HepG2 (cell line): ENCODE results near the gene DCPS. TPM values are rescaled to one million over a fixed set of nuclear protein-coding genes. Genes with fewer than 3 reads are reported as not detected.

ENCODE experiments used
- ATAC-seq: fragments of 200-7000 bp; cut with Tn5 transposase; 3 replicates; pipeline ENCODE4 v1.9.1; 2020; ENCODE audit warnings: mild to moderate bottlenecking, moderate library complexity
- BruUV-seq: library from RNA; stranded (reverse); fragments of 400-500 nt; replicated peaks from 2 replicates; lab custom pipeline; 2021; lab: Mats Ljungman, UMichigan
- CTCF ChIA-PET: fragments of 300-600 bp; formaldehyde crosslinking; extraction: SDS; loops from one replicate; lab custom pipeline; 2021; ENCODE audit warnings: low total read pairs, inconsistent platforms, low intra/inter-chr PET ratio; lab: Yijun Ruan, JAX
- POLR2A ChIA-PET: fragments of 350-600 bp; sonication (Branson Sonifier 250); formaldehyde crosslinking; loops from one replicate; lab custom pipeline; 2020; ENCODE audit warnings: antibody characterized with exemption, inconsistent platforms; lab: Yijun Ruan, JAX
- DNase-seq: peaks from one replicate; pipeline ENCODE4 v3.0.0-alpha.2; 2015; ENCODE audit warnings: low spot score
- FAIRE-seq: peaks from 3 replicates; lab custom pipeline; 2011; peaks lifted over from hg19 to GRCh38; lab: Jason Lieb, UNC
- H2AFZ ChIP-seq: one replicate; pipeline ENCODE4 v1.6.1; 2011; ENCODE audit warnings: low read length, inconsistent platforms
- H3K27ac ChIP-seq: fragments of 300-600 bp; 3 replicates; pipeline ENCODE4 v1.8.0; 2011; ENCODE audit warnings: mixed run types, mild to moderate bottlenecking, mixed read lengths, low read length, inconsistent platforms; ENCODE audit not compliant: insufficient read depth; ENCODE audit errors: extremely low read length
- H3K27me3 ChIP-seq, 2 experiments: fragments of 200-600 bp in 1 of 2; 2 replicates in 1 of 2; 3 replicates in 1 of 2; pipeline versions ENCODE4 v1.6.0 to v1.8.0; 2011; ENCODE audit warnings: low read length in 2 of 2, mild to moderate bottlenecking in 2 of 2, moderate library complexity in 2 of 2, inconsistent platforms in 1 of 2; ENCODE audit not compliant: insufficient read depth in 2 of 2, control insufficient read depth in 1 of 2
- H3K36me3 ChIP-seq, 2 experiments: fragments of 200-600 bp in 1 of 2; replicated peaks in 1 of 2; 2 replicates in 1 of 2; 3 replicates in 1 of 2; pipeline versions ENCODE4 v1.5.1 to v1.8.0; 2011; ENCODE audit warnings: low read length in 2 of 2, inconsistent platforms in 1 of 2; ENCODE audit not compliant: insufficient read depth in 2 of 2, control insufficient read depth in 1 of 2
- H3K4me1 ChIP-seq: 2 replicates; pipeline ENCODE4 v1.5.1; 2012; ENCODE audit warnings: low read length, inconsistent platforms; ENCODE audit not compliant: insufficient read depth
- H3K4me2 ChIP-seq: 2 replicates; pipeline ENCODE4 v1.6.0; 2011; ENCODE audit warnings: low read depth, low read length, inconsistent platforms
- H3K4me3 ChIP-seq, 3 experiments: fragments of 200-600 bp in 1 of 3; sonication (generic), shearing (Covaris generic) in 1 of 3; replicated peaks in 1 of 3; 2 replicates each; pipeline ENCODE4 v1.5.1; 2011 to 2016; ENCODE audit warnings: low read length in 3 of 3, inconsistent platforms in 2 of 3, low read depth in 2 of 3, mild to moderate bottlenecking in 2 of 3, control low read depth in 1 of 3, mixed read lengths in 1 of 3; ENCODE audit not compliant: insufficient read depth in 1 of 3
- H3K79me2 ChIP-seq: one replicate; pipeline ENCODE4 v1.6.1; 2011; ENCODE audit warnings: low read length, inconsistent platforms; ENCODE audit not compliant: insufficient read depth
- H3K9ac ChIP-seq: 2 replicates; pipeline ENCODE4 v1.6.0; 2011; ENCODE audit warnings: mild to moderate bottlenecking, low read depth, low read length, inconsistent platforms; ENCODE audit not compliant: insufficient read depth
- H3K9me3 ChIP-seq: 2 replicates; pipeline ENCODE4 v1.5.1; 2012; ENCODE audit warnings: mild to moderate bottlenecking, low read length
- H4K20me1 ChIP-seq: 2 replicates; pipeline ENCODE4 v1.6.0; 2011; ENCODE audit warnings: inconsistent platforms, mild to moderate bottlenecking, low read length, moderate library complexity; ENCODE audit not compliant: insufficient read depth
- HCFC1 ChIP-seq: fragments of 150-350 bp; IDR thresholded peaks from 2 replicates; pipeline ENCODE4 v1.6.1; 2014; ENCODE audit warnings: low read depth, low read length
- HMG20B ChIP-seq: conservative IDR thresholded peaks from 2 replicates; pipeline ENCODE4 v1.6.1; 2016; ENCODE audit warnings: missing genetic modification reagents, missing compliant biosample characterization
- MAFF ChIP-seq: IDR thresholded peaks from 2 replicates; pipeline ENCODE4 v1.6.1; 2011; ENCODE audit warnings: low read depth, low read length, improper control_type of control experiment
- MED8 ChIP-seq: sonication (generic); formaldehyde crosslinking; IDR thresholded peaks from 2 replicates; pipeline ENCODE4 v1.8.1; 2023; ENCODE audit warnings: mild to moderate bottlenecking, missing genetic modification reagents; ENCODE audit not compliant: insufficient replicate concordance
- NFYB ChIP-seq: sonication (generic); formaldehyde crosslinking; IDR thresholded peaks from 2 replicates; pipeline ENCODE4 v1.4.0; 2020; ENCODE audit warnings: missing genetic modification reagents
- NR2F6 ChIP-seq, 2 experiments: IDR thresholded peaks; 2 replicates each; pipeline ENCODE4 v1.6.1; 2016; ENCODE audit warnings: antibody characterized with exemption in 1 of 2, mild to moderate bottlenecking in 1 of 2
- PRDM15 ChIP-seq: sonication (generic); formaldehyde crosslinking; IDR thresholded peaks from 2 replicates; pipeline ENCODE4 v1.4.0; 2020; ENCODE audit warnings: missing genetic modification reagents
- PREB ChIP-seq: sonication (generic); formaldehyde crosslinking; IDR thresholded peaks from 2 replicates; pipeline ENCODE4 v1.4.0; 2020; ENCODE audit warnings: missing genetic modification reagents
- RFX1 ChIP-seq: fragments of 450-650 bp; IDR thresholded peaks from 2 replicates; pipeline ENCODE4 v1.6.1; 2017
- ZNF17 ChIP-seq: sonication (generic); formaldehyde crosslinking; IDR thresholded peaks from 2 replicates; pipeline ENCODE4 v1.5.0; 2020; ENCODE audit warnings: mild to moderate bottlenecking, missing genetic modification reagents
- ZNF512B ChIP-seq: sonication (generic); formaldehyde crosslinking; IDR thresholded peaks from 2 replicates; pipeline ENCODE4 v1.5.1; 2020; ENCODE audit warnings: missing genetic modification reagents, mild to moderate bottlenecking, borderline replicate concordance
- ZNF678 ChIP-seq: sonication (generic); formaldehyde crosslinking; IDR thresholded peaks from 2 replicates; pipeline ENCODE4 v1.4.0; 2020; ENCODE audit warnings: mild to moderate bottlenecking, missing genetic modification reagents
- ZNF709 ChIP-seq: sonication (generic); formaldehyde crosslinking; IDR thresholded peaks from 2 replicates; pipeline ENCODE4 v1.5.0; 2020; ENCODE audit warnings: mild to moderate bottlenecking, missing genetic modification reagents
- ZNF775 ChIP-seq: sonication (generic); formaldehyde crosslinking; IDR thresholded peaks from 2 replicates; pipeline ENCODE4 v1.4.0; 2020; ENCODE audit warnings: missing genetic modification reagents, mild to moderate bottlenecking, moderate library complexity, borderline replicate concordance
- ZNF891 ChIP-seq: sonication (generic); formaldehyde crosslinking; IDR thresholded peaks from 2 replicates; pipeline ENCODE4 v1.5.0; 2020; ENCODE audit warnings: mild to moderate bottlenecking, missing genetic modification reagents
- WGBS: methylation state at CpG from one replicate; pipeline ENCODE4 v1.1.6; 2017; ENCODE audit warnings: low lambda C conversion rate; 5-methylcytosine and 5-hydroxymethylcytosine counted together
- in situ Hi-C: cut with HindIII; loops from 2 replicates; pipeline ENCODE4 v1.10.0; 2017; ENCODE audit warnings: low pct_unique_long_range_greater_than_20kb; ENCODE audit not compliant: extremely low pct_ligation_motif_present
- intact Hi-C: fragments of 100-400 bp; cut with micrococcal nuclease; formaldehyde crosslinking; loops from one replicate; pipeline ENCODE4 v1.10.0; 2022; ENCODE audit not compliant: unreplicated experiment
- polyA plus RNA-seq, 8 experiments: library from polyadenylated mRNA; depleted of rRNA in 3 of 8; stranded (reverse) in 7 of 8; unstranded in 1 of 8; fragments of >200 nt; fragmentation: Illumina TruSeq in 4 of 8; extraction: Trizol in 4 of 8; gene quantifications; 2 replicates each; pipeline versions ENCODE4 v1.2.1 to v1.2.3, GENCODE V29; 2011 to 2016; ENCODE audit warnings: low read depth in 4 of 8, missing spikeins in 1 of 8, mixed read lengths in 1 of 8; ENCODE audit not compliant: insufficient read depth in 1 of 8
- total RNA-seq, 5 experiments: library from RNA; depleted of rRNA; stranded (reverse); fragments of >200 nt; fragmentation: Illumina TruSeq; extraction: Trizol; gene quantifications; 2 replicates each; pipeline ENCODE4 v1.2.3, GENCODE V29; 2016; ENCODE audit warnings: low read depth in 1 of 5

Gene DCPS
- total and polyA plus RNA-seq, 2 of the 13 experiments (the other 11 are each of a cell fraction or from before 2014, with no cell fraction given) = 21.9 to 22.5 TPM

- TF ChIP-seq ZNF512B (no peak), HCFC1 (no peak), ZNF678 (CRISPR knock-in tag) (no peak), NFYB (CRISPR knock-in tag) (no peak), MED8 (CRISPR knock-in tag) (no peak), RFX1 (no peak), NR2F6 (IDR thresholded peaks at IDR 0.05) (no peak), NR2F6 (CRISPR knock-in tag; IDR thresholded peaks at IDR 0.05) (no peak), ZNF891 (CRISPR knock-in tag) (no peak)
Observed at GRCh38 chr11:126318574-126319373, 14.9 kb downstream of the DCPS start (continued).

- ChIA-PET CTCF (no interaction called here), POLR2A (no interaction called here)
- no peaks in the 10 kb centered on the region for H4K20me1 ChIP-seq
- no peak overlapping the region for H3K4me3 ChIP-seq
- no peaks in the 10 kb centered on the region for H3K36me3 ChIP-seq
- 97% methylated on average over 5 of the region's 5 CpGs for WGBS
- TF ChIP-seq PRDM15 (no peak), ZNF709 (CRISPR knock-in tag) (no peak), MAFF (no peak), ZNF775 (CRISPR knock-in tag) (no peak), ZNF17 (CRISPR knock-in tag) (no peak), PREB (CRISPR knock-in tag) (no peak), HMG20B (CRISPR knock-in tag) (no peak)
- no peaks in the 10 kb centered on the region for H3K79me2 ChIP-seq
- no peak for ATAC-seq
- H3K9ac ChIP-seq = no peak overlapping the region
- H2AFZ ChIP-seq = no peak overlapping the region
- intact Hi-C loops (no loop called here), in situ Hi-C loops (no loop called here)
- H3K27me3 ChIP-seq = no peaks in the 10 kb centered on the region
- no peak for DNase-seq
- BruUV-seq = no TSS peak
- no peak overlapping the region for H3K4me2 ChIP-seq
- FAIRE-seq = no peak
- no peak overlapping the region for H3K27ac ChIP-seq
- H3K9me3 ChIP-seq = no peaks in the 10 kb centered on the region
- no peaks in the 10 kb centered on the region for H3K4me1 ChIP-seq
Observed at GRCh38 chr11:126319374-126319740, 15.5 kb downstream of the DCPS start.
